Heart right ventricle (tissue), 16 donors: ENCODE data around the gene TPM4. TPM values are rescaled to one million over a fixed set of nuclear protein-coding genes. Genes with fewer than 3 reads are reported as not detected.

ENCODE experiments used
- ATAC-seq, 8 donors: fragments of 200-7000 bp; cut with Tn5 transposase; one replicate each; pipeline ENCODE4 v1.9.1; 2020; ENCODE audit warnings: mild to moderate bottlenecking in 8 of 8, moderate library complexity in 8 of 8, moderate number of reproducible peaks in 1 of 8
- DNase-seq, 2 donors: peaks; one replicate each; pipeline ENCODE4 v3.0.0-alpha.2; 2020
- H3K27ac ChIP-seq, 10 donors: fragments of 200-600 bp; sonication (generic) in 2 of 10; one replicate each; pipeline versions ENCODE4 v1.5.0 to v1.8.0; 2020 to 2022; ENCODE audit warnings: mild to moderate bottlenecking in 3 of 10
- H3K27me3 ChIP-seq, 7 donors: fragments of 200-600 bp; one replicate each; pipeline ENCODE4 v1.8.0; 2021 to 2022; ENCODE audit warnings: mild to moderate bottlenecking in 2 of 7
- H3K36me3 ChIP-seq, 9 donors: fragments of 200-600 bp; sonication (generic) in 1 of 9; one replicate each; pipeline versions ENCODE4 v1.5.0 to v1.8.0; 2020 to 2022; ENCODE audit warnings: mild to moderate bottlenecking in 2 of 9
- H3K4me1 ChIP-seq, 9 donors: fragments of 200-600 bp; sonication (generic) in 1 of 9; one replicate each; pipeline versions ENCODE4 v1.5.0 to v1.8.0; 2020 to 2022; ENCODE audit warnings: mild to moderate bottlenecking in 4 of 9
- H3K4me3 ChIP-seq, 10 donors: fragments of 200-600 bp; sonication (generic) in 2 of 10; one replicate each; pipeline versions ENCODE4 v1.5.0 to v1.8.0; 2020 to 2022; ENCODE audit warnings: mild to moderate bottlenecking in 7 of 10, moderate library complexity in 2 of 10
- H3K9me3 ChIP-seq, 11 donors: fragments of 200-600 bp in 10 of 11; sonication (generic) in 2 of 11; one replicate each; pipeline versions ENCODE4 v1.5.0 to v1.8.0; 2013 to 2022; ENCODE audit warnings: mild to moderate bottlenecking in 2 of 11, control low read depth in 1 of 11, moderate library complexity in 1 of 11
- WGBS, 2 donors: extraction: QIAGEN DNeasy Blood & Tissue Kit; methylation state at CpG; one replicate each; pipeline ENCODE4 v1.1.7; 2013; ENCODE audit warnings: inconsistent platforms in 1 of 2; 5-methylcytosine and 5-hydroxymethylcytosine counted together
- intact Hi-C, 10 donors: fragments of 100-400 bp; cut with DNase I; formaldehyde crosslinking; loops; one replicate each; pipeline versions ENCODE4 v1.11.1 to v1.14.2; 2022
- polyA plus RNA-seq, 2 donors: library from polyadenylated mRNA; stranded (reverse); fragments of 200-250 nt; gene quantifications; one replicate each; pipeline ENCODE4 v1.2.3, GENCODE V29; 2013
- total RNA-seq, 10 donors: library from RNA; stranded (reverse); fragmentation: NEBNext Ultra II Directional in 3 of 10; extraction: Animal tissue kit (Norgen Biotek cat#: 25700) in 3 of 10; gene quantifications; one replicate each; pipeline versions ENCODE4 v1.2.1 to v1.2.4, GENCODE V29; 2021 to 2023
- TF ChIP-seq, protein P1 (sequence below), 9 donors: fragments of 200-600 bp; sonication (generic) in 2 of 9; IDR thresholded peaks; one replicate each; pipeline versions ENCODE4 v1.5.0 to v1.8.0; 2021 to 2022; ENCODE audit warnings: antibody characterized with exemption in 9 of 9, mild to moderate bottlenecking in 5 of 9, moderate library complexity in 1 of 9
- donor health status: Arrhythmogenic right ventricular cardiomyopathy.
- donor health status: ischemic (EF 13 %, LVEDD 7.1; RV severe dilation, severe dysfunction).
- donor health status: healthy with polysubstance abuse.
- donor health status: DM: no; HTN: yes; CAD: no.
- donor health status: DM: no; HTN: no; CAD: no.
- donor health status: ischemic (EF 25% LVEDD 6.9; RV normal size, moderate dysfunction).
- donor health status: ischemic (EF 25% LVEDD 5.7; RV mildly dilated, moderate dysfunction).
- donor health status: healthy.
- donor health status: DM: yes; HTN: yes; CAD: no.
- donor health status: Ischemic cardiomyopathy.
- donor health status: ischemic (EF 35%, LVEDD 5.7; RV mildly dilated, moderate dysfunction).
- donor health status: nonischemic (EF 11% LVEDD 7.7; RV severe dilation, severe dysfunction).
- donor health status: DM: yes; HTN: yes; CAD: no.
- donor health status: PGD.
- donor health status: ischemic (EF 29% LVEDD 5.4; RV normal size, mild dysfunction).
- donor health status: nonischemic (EF 23%, LVEDD 6.1; RV moderate dilation, normal function).

TPM4 gene
- total and polyA plus RNA-seq, 12 donors = 52.0 to 231 (median 76.6) TPM

DNA sequence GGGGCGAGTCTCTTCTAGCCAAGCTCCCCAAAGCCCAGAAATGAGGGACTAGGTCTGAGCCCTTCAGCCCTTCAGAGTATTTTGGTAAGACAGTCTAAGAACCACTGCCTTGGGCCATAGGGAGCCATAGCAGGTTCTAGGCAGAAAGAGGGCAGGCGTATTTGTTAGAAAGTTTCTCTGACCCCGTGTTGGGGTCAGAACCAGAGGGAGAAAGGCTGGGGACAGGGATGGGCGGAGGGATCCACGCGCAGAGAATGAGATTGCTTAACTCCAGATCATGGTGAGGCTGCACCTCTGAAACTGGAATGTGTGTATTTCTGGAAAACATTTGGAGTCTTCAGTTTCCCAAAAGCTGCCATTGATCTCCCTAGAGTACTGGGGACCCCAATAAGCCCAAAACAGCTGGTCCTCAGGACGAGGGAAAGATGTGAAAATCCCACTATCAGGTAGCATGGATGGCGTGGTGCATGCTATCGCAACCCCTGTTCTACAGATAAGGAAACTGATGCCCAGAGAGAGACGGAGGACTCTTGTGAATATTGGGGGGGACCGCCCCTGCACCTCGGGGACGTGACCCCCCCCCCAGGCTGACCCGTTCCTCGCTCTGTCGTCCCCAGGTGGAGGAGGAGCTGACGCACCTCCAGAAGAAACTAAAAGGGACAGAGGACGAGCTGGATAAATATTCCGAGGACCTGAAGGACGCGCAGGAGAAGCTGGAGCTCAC lies 703 bp upstream of the TPM4 start:
- Histone ChIP-seq H3K27me3 (peaks cover 0 to 4% (median 0%) of the 10 kb centered on the region in 7 donors), H3K36me3 (peaks cover 0 to 22% (median 0%) of the 10 kb centered on the region in 9 donors), H3K9me3 (no peaks in the 10 kb centered on the region), H3K4me1 (peaks cover 0 to 74% (median 50%) of the 10 kb centered on the region in 9 donors), H3K27ac (peak overlapping the region; percentile 99 to 100 (median 100)), H3K4me3 (peak overlapping the region; percentile 73 to 100 (median 95))
- WGBS, 2 donors = 32 to 33% methylated on average over 21 of the region's 21 CpGs
- TF ChIP-seq, protein P1, sequence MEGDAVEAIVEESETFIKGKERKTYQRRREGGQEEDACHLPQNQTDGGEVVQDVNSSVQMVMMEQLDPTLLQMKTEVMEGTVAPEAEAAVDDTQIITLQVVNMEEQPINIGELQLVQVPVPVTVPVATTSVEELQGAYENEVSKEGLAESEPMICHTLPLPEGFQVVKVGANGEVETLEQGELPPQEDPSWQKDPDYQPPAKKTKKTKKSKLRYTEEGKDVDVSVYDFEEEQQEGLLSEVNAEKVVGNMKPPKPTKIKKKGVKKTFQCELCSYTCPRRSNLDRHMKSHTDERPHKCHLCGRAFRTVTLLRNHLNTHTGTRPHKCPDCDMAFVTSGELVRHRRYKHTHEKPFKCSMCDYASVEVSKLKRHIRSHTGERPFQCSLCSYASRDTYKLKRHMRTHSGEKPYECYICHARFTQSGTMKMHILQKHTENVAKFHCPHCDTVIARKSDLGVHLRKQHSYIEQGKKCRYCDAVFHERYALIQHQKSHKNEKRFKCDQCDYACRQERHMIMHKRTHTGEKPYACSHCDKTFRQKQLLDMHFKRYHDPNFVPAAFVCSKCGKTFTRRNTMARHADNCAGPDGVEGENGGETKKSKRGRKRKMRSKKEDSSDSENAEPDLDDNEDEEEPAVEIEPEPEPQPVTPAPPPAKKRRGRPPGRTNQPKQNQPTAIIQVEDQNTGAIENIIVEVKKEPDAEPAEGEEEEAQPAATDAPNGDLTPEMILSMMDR (IDR thresholded peaks at IDR 0.05) = no peak
- ATAC-seq (no peak), DNase-seq (no peak)
- intact Hi-C loops = loop anchor here in 4 of 10 donors (2.0 to 5.0 kb wide), 3 partner anchors 35 to 238 kb away; partner anchors contain the start of gene RAB8A (in 3 of the 4)

DNA sequence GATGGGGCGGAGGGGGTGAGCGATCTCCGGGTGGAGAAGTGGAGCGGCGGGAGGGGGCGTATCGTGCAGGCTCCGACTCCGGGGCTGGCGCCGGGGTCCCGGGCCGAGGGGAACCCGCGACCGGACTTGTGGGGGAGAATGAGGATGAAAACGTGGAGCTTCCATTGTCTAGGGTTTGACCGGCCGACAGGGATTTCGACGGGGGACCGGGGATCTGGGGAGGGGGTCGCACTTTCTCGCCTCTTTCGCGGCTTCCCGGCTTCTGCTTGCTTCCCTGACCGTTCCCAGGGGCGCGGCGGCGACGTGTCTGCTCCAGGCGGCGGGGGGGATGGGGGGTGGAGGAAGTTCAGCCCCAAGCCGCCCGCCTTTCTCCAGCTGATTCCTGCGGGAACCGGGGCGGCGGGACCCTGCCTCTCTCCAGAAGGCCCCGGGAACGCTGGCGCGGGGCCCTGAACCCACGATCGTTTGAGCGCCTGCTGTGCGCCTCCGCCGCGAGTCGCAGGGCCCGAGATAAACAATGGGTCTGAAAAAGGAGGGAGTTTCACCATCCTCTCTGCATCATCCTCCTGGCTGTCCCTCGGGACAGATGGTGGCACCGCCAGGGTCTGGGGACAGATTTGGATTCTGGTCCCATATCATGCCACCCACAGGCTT lies 790 bp downstream of the TPM4 start:
- intact Hi-C loops = loop anchor here in 4 of 10 donors (2.0 to 5.0 kb wide), 3 partner anchors 34 to 240 kb away; partner anchors contain the start of gene RAB8A (in 3 of the 4)
- Histone ChIP-seq H3K9me3 (no peaks in the 10 kb centered on the region), H3K27ac (peak overlapping the region; percentile 99 to 100 (median 100)), H3K36me3 (peaks cover 0 to 37% (median 9%) of the 10 kb centered on the region in 9 donors), H3K4me1 (peaks cover 0 to 74% (median 38%) of the 10 kb centered on the region in 9 donors), H3K27me3 (peaks cover 0 to 4% (median 0%) of the 10 kb centered on the region in 7 donors), H3K4me3 (peak overlapping the region; percentile 73 to 100 (median 95))
- ATAC-seq (peak in 5 of 8 donors; percentile 4 to 30 (median 13)), DNase-seq (peak; percentile 62 to 69)
- TF ChIP-seq, protein P1 (IDR thresholded peaks at IDR 0.05) = no peak
- 1% methylated on average over 56 of the region's 56 CpGs for WGBS, 2 donors

GRCh38 chr19:16077984-16078758 lies 1.9 kb downstream of the TPM4 start:
- Histone ChIP-seq H3K4me1 (peaks cover 0 to 83% (median 38%) of the 10 kb centered on the region in 9 donors), H3K27me3 (peaks cover 0 to 4% (median 0%) of the 10 kb centered on the region in 7 donors), H3K27ac (peak overlapping the region; percentile 99 to 100 (median 100)), H3K9me3 (no peaks in the 10 kb centered on the region), H3K36me3 (peaks cover 0 to 48% (median 14%) of the 10 kb centered on the region in 9 donors), H3K4me3 (peak overlapping the region; percentile 73 to 100 (median 95))
- DNase-seq (peak in 1 of 2 donors; percentile 33), ATAC-seq (peak in 4 of 8 donors; percentile 0 to 8 (median 6))
- 37 to 41% methylated on average over 16 of the region's 16 CpGs for WGBS, 2 donors
- intact Hi-C loops = loop anchor here in 4 of 10 donors (2.0 to 5.0 kb wide), 3 partner anchors 33 to 241 kb away; partner anchors contain the start of gene RAB8A (in 3 of the 4)
- TF ChIP-seq, protein P1 (IDR thresholded peaks at IDR 0.05) = no peak
